ENCODE results near the gene ZNF480. TPM values are rescaled to one million over a fixed set of nuclear protein-coding genes. Genes with fewer than 3 reads are reported as not detected.

Gene ZNF480
- total and polyA plus RNA-seq, 2 of the 13 experiments (the other 11 are each of a cell fraction or from before 2014, with no cell fraction given) = 2.1 to 9.6 TPM

- peak; percentile 97 for ATAC-seq
- in situ Hi-C loops (cut with HindIII; ENCODE audit: extremely low pct_ligation_motif_present, low pct_unique_long_range_greater_than_20kb) = no loop called here
- TF ChIP-seq NFE2L2 (IDR thresholded peaks at IDR 0.05; ENCODE audit: low read length) (no peak), TFAP4 (IDR thresholded peaks at IDR 0.05; ENCODE audit: borderline replicate concordance, low read depth) (no peak), ESRRA (CRISPR knock-in tag; IDR thresholded peaks at IDR 0.05; ENCODE audit: low read depth) (no peak), ZNF512B (CRISPR knock-in tag; IDR thresholded peaks at IDR 0.05; ENCODE audit: borderline replicate concordance) (0 out of 2 replicates have a peak, but pooled peaks have one; percentile 28), ZFP41 (CRISPR knock-in tag; IDR thresholded peaks at IDR 0.05; ENCODE audit: borderline replicate concordance) (no peak), ZNF746 (CRISPR knock-in tag; IDR thresholded peaks at IDR 0.05) (peak; percentile 57; the same call in 1 of the 2 replicates), FIP1L1 (IDR thresholded peaks at IDR 0.05; ENCODE audit: borderline replicate concordance, insufficient read depth, low read depth, low read length) (no peak), KDM5A (IDR thresholded peaks at IDR 0.05; ENCODE audit: borderline replicate concordance, low read length) (peak; percentile 81; the same call in 1 of the 2 replicates), NFE2L1 (CRISPR knock-in tag; IDR thresholded peaks at IDR 0.05; ENCODE audit: borderline replicate concordance) (no peak), ZBTB7B (CRISPR knock-in tag; IDR thresholded peaks at IDR 0.05) (no peak), ZNF549 (CRISPR knock-in tag; IDR thresholded peaks at IDR 0.05) (no peak), ZC3H13 (CRISPR knock-in tag; IDR thresholded peaks at IDR 0.05) (no peak), MAFK (conservative IDR thresholded peaks at IDR 0.05 in 1 of 2, IDR thresholded peaks at IDR 0.05 in 1 of 2; ENCODE audit: low read length in 2 of 2) (no peak), ZNF235 (CRISPR knock-in tag; IDR thresholded peaks at IDR 0.05; ENCODE audit: borderline replicate concordance) (no peak; the same call in 1 of the 2 replicates), SMAD9 (CRISPR knock-in tag; IDR thresholded peaks at IDR 0.05) (no peak)
- TF ChIP-seq, protein P1, sequence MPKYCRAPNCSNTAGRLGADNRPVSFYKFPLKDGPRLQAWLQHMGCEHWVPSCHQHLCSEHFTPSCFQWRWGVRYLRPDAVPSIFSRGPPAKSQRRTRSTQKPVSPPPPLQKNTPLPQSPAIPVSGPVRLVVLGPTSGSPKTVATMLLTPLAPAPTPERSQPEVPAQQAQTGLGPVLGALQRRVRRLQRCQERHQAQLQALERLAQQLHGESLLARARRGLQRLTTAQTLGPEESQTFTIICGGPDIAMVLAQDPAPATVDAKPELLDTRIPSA (CRISPR knock-in tag; IDR thresholded peaks at IDR 0.05; ENCODE audit: borderline replicate concordance) = no peak
These were observed 27.4 kb upstream of the ZNF480 start, which contains the start of gene ZNF766 for GRCh38 chr19:52269338-52270261. ZNF766 (plus strand) TSS chr19:52269587; CDS start chr19:52269614, 27 bp downstream.

More at GRCh38 chr19:52269338-52270261, 27.4 kb upstream of the ZNF480 start, which contains the start of gene ZNF766:
- DNase-seq (ENCODE audit: low spot score) (peak; percentile 90), FAIRE-seq (peak; percentile 70)
- POLR2A ChIA-PET = interaction anchor here (1.0 kb wide), 1 partner anchor 80 kb away, joined by 3 read pairs; no protein-coding TSS in a partner anchor
- peaks cover 16% of the 10 kb centered on the region for H3K4me1 ChIP-seq (ENCODE audit: insufficient read depth, low read length)
- no peaks in the 10 kb centered on the region; a peak in 1 of 5 replicates for H3K27me3 ChIP-seq (ENCODE audit: control insufficient read depth in 1 of 2, insufficient read depth in 2 of 2, low read length in 2 of 2)
- peak within 1 kb of the TSS; percentile 85 to 95 (median 90) for H3K4me3 ChIP-seq (replicated peaks in 1 of 3; ENCODE audit: insufficient read depth in 1 of 3, low read depth in 2 of 3, low read length in 3 of 3)
- peaks cover 5% of the 10 kb centered on the region; the same call in 1 of the 2 replicates for H3K9me3 ChIP-seq (ENCODE audit: low read length)
- H4K20me1 ChIP-seq (ENCODE audit: insufficient read depth, low read length) = no peaks in the 10 kb centered on the region
- H3K4me2 ChIP-seq (ENCODE audit: low read depth, low read length) = peak within 1 kb of the TSS; percentile 85
- BruUV-seq (replicated peaks) = TSS peak; percentile 93
- intact Hi-C loops (cut with micrococcal nuclease; ENCODE audit: unreplicated experiment) = no loop called here
- peak within 1 kb of the TSS; percentile 92 for H3K27ac ChIP-seq (ENCODE audit: extremely low read length, insufficient read depth, low read length)
- H3K79me2 ChIP-seq (ENCODE audit: insufficient read depth, low read length) = peaks cover 35% of the 10 kb centered on the region
- peaks cover 0 to 6% of the 10 kb centered on the region in 2 experiments; a peak in 1 of 5 replicates for H3K36me3 ChIP-seq (replicated peaks in 1 of 2; ENCODE audit: control insufficient read depth in 1 of 2, insufficient read depth in 2 of 2, low read length in 2 of 2)
- H2AFZ ChIP-seq (ENCODE audit: low read length) = no peak within 1 kb of the TSS
- peak within 1 kb of the TSS; percentile 98 for H3K9ac ChIP-seq (ENCODE audit: insufficient read depth, low read depth, low read length)
- under 1% methylated on average over 50 of the region's 70 CpGs for WGBS (ENCODE audit: low lambda C conversion rate)
- CTCF ChIA-PET (ENCODE audit: low intra/inter-chr PET ratio, low total read pairs) = no interaction called here

Measured in HepG2 (cell line).